ENCODE results near the gene INSIG1. TPM values are rescaled to one million over a fixed set of nuclear protein-coding genes. Genes with fewer than 3 reads are reported as not detected.

INSIG1 gene
- total RNA-seq, 1 experiment from 2014 or later, result 53.4 TPM

DNA sequence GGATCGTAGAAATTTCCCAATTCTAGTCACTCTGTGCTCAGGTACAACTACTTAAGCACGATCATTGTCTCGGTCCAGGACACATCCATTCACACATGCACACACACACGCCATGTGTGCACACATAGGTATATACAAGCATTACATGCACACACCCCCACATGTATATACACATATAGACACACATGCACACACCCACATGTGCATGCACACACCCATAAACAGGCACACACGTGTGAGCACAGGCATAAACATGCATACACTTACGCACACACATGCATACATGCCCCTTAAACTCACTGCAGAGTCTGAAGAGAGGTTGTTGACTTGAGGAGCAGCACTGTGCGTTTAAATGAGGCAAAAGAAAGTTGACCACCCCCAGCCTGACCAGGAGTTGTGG, 32.5 kb upstream of the INSIG1 start:
- Histone ChIP-seq H3K27me3 (replicated peaks; ENCODE audit: insufficient read depth, low read depth, low read length, poor library complexity) (peaks cover 5% of the 10 kb centered on the region), H3K4me1 (ENCODE audit: insufficient read depth, low read length, poor library complexity, severe bottlenecking) (no peaks in the 10 kb centered on the region), H3K27ac (ENCODE audit: low read depth, low read length, poor library complexity, severe bottlenecking) (no peak overlapping the region), H3K9me3 (ENCODE audit: low read depth, low read length, poor library complexity, severe bottlenecking) (no peaks in the 10 kb centered on the region), H3K36me3 (ENCODE audit: insufficient read depth, low read length, poor library complexity, severe bottlenecking) (no peaks in the 10 kb centered on the region), H3K4me3 (ENCODE audit: low read depth, low read length, poor library complexity, severe bottlenecking) (no peak overlapping the region)
- TF ChIP-seq EZH2 (IDR thresholded peaks at IDR 0.05; ENCODE audit: borderline replicate concordance, low read depth, low read length, poor library complexity, severe bottlenecking), result no peak
- TF ChIP-seq, protein P1, sequence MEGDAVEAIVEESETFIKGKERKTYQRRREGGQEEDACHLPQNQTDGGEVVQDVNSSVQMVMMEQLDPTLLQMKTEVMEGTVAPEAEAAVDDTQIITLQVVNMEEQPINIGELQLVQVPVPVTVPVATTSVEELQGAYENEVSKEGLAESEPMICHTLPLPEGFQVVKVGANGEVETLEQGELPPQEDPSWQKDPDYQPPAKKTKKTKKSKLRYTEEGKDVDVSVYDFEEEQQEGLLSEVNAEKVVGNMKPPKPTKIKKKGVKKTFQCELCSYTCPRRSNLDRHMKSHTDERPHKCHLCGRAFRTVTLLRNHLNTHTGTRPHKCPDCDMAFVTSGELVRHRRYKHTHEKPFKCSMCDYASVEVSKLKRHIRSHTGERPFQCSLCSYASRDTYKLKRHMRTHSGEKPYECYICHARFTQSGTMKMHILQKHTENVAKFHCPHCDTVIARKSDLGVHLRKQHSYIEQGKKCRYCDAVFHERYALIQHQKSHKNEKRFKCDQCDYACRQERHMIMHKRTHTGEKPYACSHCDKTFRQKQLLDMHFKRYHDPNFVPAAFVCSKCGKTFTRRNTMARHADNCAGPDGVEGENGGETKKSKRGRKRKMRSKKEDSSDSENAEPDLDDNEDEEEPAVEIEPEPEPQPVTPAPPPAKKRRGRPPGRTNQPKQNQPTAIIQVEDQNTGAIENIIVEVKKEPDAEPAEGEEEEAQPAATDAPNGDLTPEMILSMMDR (conservative IDR thresholded peaks at IDR 0.05; ENCODE audit: low read depth, low read length), result no peak
- ChIA-PET CTCF (no interaction called here), POLR2A (ENCODE audit: low non-redundant PET) (no interaction called here)
- no peak for DNase-seq (ENCODE audit: low spot score)
- intact Hi-C loops (cut with micrococcal nuclease; ENCODE audit: unreplicated experiment), result no loop called here
- no TSS peak for BruUV-seq (replicated peaks)

DNA sequence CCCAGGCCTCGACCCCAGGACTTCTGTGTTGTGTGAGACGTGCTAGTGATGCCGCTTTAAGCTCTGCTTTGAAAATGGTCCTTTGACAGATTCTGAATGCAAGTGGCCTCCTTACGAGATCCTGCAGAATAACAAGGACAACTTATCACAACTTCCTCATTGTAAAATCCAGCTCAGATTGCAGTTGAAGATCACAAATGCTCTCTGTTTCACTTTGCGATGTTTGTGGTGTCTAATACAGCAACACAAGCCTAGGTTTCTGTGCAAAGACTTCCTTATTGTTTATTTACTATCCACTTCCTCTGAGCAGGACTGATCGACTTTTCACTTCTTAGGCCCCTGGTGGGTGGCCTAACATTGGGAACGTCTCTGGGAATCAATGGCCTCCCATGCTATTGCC, 31.7 kb upstream of the INSIG1 start:
- Histone ChIP-seq H3K9me3 (ENCODE audit: low read depth, low read length, poor library complexity, severe bottlenecking) (no peaks in the 10 kb centered on the region), H3K4me1 (ENCODE audit: insufficient read depth, low read length, poor library complexity, severe bottlenecking) (no peaks in the 10 kb centered on the region), H3K36me3 (ENCODE audit: insufficient read depth, low read length, poor library complexity, severe bottlenecking) (no peaks in the 10 kb centered on the region), H3K27me3 (replicated peaks; ENCODE audit: insufficient read depth, low read depth, low read length, poor library complexity) (peaks cover 5% of the 10 kb centered on the region), H3K4me3 (ENCODE audit: low read depth, low read length, poor library complexity, severe bottlenecking) (no peak overlapping the region), H3K27ac (ENCODE audit: low read depth, low read length, poor library complexity, severe bottlenecking) (no peak overlapping the region)
- CTCF ChIA-PET, result no interaction called here
- POLR2A ChIA-PET (ENCODE audit: low non-redundant PET), result no interaction called here
- no peak for TF ChIP-seq EZH2 (IDR thresholded peaks at IDR 0.05; ENCODE audit: borderline replicate concordance, low read depth, low read length, poor library complexity, severe bottlenecking)
- TF ChIP-seq, protein P1 (conservative IDR thresholded peaks at IDR 0.05; ENCODE audit: low read depth, low read length), result no peak
- intact Hi-C loops (cut with micrococcal nuclease; ENCODE audit: unreplicated experiment), result no loop called here
- DNase-seq (ENCODE audit: low spot score), result no peak
- BruUV-seq (replicated peaks), result no TSS peak

DNA sequence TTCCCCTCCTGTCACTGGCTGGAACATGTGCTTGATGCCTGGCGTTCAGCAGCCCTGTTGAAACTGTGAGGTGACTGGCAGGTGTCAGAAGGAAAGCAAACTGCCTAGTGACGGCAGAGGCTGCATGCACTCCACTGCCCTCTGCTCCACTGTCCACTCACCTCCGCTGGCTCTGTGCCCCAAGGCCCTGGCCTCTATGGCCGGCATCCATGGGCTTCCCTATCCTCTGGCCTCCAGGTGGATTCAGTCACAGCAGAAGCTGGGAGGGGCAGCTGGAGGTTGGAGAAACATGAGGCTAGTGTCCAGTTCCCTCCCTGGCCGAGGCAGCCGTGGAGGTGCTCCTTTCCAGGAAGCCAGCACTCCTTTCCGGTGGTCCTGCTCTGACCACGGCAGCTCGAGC, 31.2 kb upstream of the INSIG1 start:
- H3K36me3 ChIP-seq (ENCODE audit: insufficient read depth, low read length, poor library complexity, severe bottlenecking), result no peaks in the 10 kb centered on the region
- no peak overlapping the region for H3K4me3 ChIP-seq (ENCODE audit: low read depth, low read length, poor library complexity, severe bottlenecking)
- H3K27me3 ChIP-seq (replicated peaks; ENCODE audit: insufficient read depth, low read depth, low read length, poor library complexity), result peaks cover 3% of the 10 kb centered on the region
- no peaks in the 10 kb centered on the region for H3K9me3 ChIP-seq (ENCODE audit: low read depth, low read length, poor library complexity, severe bottlenecking)
- POLR2A ChIA-PET (ENCODE audit: low non-redundant PET), result no interaction called here
- no peak for TF ChIP-seq EZH2 (IDR thresholded peaks at IDR 0.05; ENCODE audit: borderline replicate concordance, low read depth, low read length, poor library complexity, severe bottlenecking)
- TF ChIP-seq, protein P1 (conservative IDR thresholded peaks at IDR 0.05; ENCODE audit: low read depth, low read length), result no peak
- intact Hi-C loops (cut with micrococcal nuclease; ENCODE audit: unreplicated experiment), result no loop called here
- H3K4me1 ChIP-seq (ENCODE audit: insufficient read depth, low read length, poor library complexity, severe bottlenecking), result no peaks in the 10 kb centered on the region
- no peak overlapping the region for H3K27ac ChIP-seq (ENCODE audit: low read depth, low read length, poor library complexity, severe bottlenecking)
- CTCF ChIA-PET, result no interaction called here
- no peak for DNase-seq (ENCODE audit: low spot score)
- BruUV-seq (replicated peaks), result no TSS peak
